Astrocyte of the spinal cord (primary cell): Measurements from ENCODE around the gene HNRNPL.

Experiments
- DNase-seq: peaks from one replicate; pipeline ENCODE4 v3.0.0; 2011; ENCODE audit warnings: low read depth, low spot score
- H3K4me3 ChIP-seq: 2 replicates; pipeline ENCODE4 v1.5.1; 2011; ENCODE audit warnings: low read depth, mild to moderate bottlenecking, low read length, moderate library complexity
- CTCF ChIP-seq: IDR thresholded peaks from 2 replicates; pipeline ENCODE4 v1.5.1; 2012; ENCODE audit warnings: low read depth, mild to moderate bottlenecking, low read length, inconsistent platforms
- in situ Hi-C: cut with HindIII; loops from 2 replicates; pipeline ENCODE4 v1.10.0; 2017; ENCODE audit warnings: low sequenced_read_pairs

HNRNPL gene

DNA sequence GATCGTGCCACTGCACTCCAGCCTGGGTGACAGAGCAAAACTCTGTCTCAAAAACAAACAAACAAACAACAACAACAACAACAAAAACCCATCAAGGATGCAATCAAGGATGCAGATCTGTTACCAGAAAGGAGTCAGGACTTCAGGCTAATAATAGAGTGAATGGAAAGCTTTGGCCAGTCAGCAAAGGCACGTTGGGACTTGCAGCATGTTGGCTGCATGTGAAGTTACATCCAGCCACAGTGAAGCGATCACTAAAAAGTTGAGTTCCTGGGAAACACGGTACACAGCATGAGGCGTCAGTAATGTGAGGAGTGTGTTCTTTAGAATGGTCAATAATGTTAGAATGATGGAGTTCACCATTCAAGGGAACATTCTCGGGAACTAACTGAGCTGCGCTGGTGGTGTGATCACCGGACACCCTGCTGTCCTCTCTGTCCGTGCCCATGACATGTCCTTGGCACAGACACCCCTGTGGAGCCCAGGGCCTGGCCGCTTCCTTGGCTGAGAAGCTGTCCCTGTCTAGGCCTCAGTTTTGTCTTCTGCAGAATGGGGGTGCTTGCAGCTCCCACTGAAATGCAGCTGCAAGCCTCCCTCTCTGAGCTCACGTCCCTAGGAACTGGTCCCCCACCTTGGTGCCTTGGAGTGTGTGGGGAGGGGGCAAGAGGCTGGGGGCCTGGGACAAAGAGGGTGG is 63.1 kb downstream of the HNRNPL start:
- no peak for DNase-seq
- H3K4me3 ChIP-seq = no peak overlapping the region
- no peak for TF ChIP-seq CTCF
- in situ Hi-C loops = no loop called here
